GM23338 (cell line): Measurements from ENCODE around the gene TFB1M. TPM values are rescaled to one million over a fixed set of nuclear protein-coding genes. Genes with fewer than 3 reads are reported as not detected.
A peak's percentile ranks its signal among the peaks of the same experiment; 100 is the strongest.

Experiments
- ATAC-seq: fragments of 200-7000 bp; cut with Tn5 transposase; 3 replicates; pipeline ENCODE4 v1.9.1; 2020
- DNase-seq: peaks from one replicate; pipeline ENCODE4 v3.0.0-alpha.2; 2015; ENCODE audit warnings: low spot score
- H2AFZ ChIP-seq: fragments of 200-600 bp; sonication (generic); 2 replicates; pipeline ENCODE4 v1.8.0; 2016; ENCODE audit warnings: antibody characterized with exemption, mild to moderate bottlenecking, moderate library complexity
- H3F3A ChIP-seq: fragments of 200-600 bp; sonication (generic); replicated peaks from 2 replicates; pipeline ENCODE4 v1.8.0; 2017; ENCODE audit warnings: antibody characterized with exemption, mixed run types, low read depth
- H3K27ac ChIP-seq: fragments of 200-600 bp; sonication (generic); 2 replicates; pipeline ENCODE4 v1.6.1; 2016; ENCODE audit warnings: low read depth
- H3K27me3 ChIP-seq: fragments of 200-600 bp; sonication (generic); 2 replicates; pipeline ENCODE4 v1.8.0; 2016; ENCODE audit warnings: mild to moderate bottlenecking, mixed run types, moderate library complexity; ENCODE audit not compliant: insufficient read depth
- H3K36me3 ChIP-seq: fragments of 200-600 bp; sonication (generic); 2 replicates; pipeline ENCODE4 v1.8.0; 2016; ENCODE audit warnings: mild to moderate bottlenecking; ENCODE audit not compliant: insufficient read depth
- H3K4me1 ChIP-seq: fragments of 200-600 bp; sonication (generic); 2 replicates; pipeline ENCODE4 v1.8.0; 2016; ENCODE audit warnings: mild to moderate bottlenecking, moderate library complexity; ENCODE audit not compliant: insufficient read depth
- H3K4me2 ChIP-seq: fragments of 200-600 bp; sonication (generic); 2 replicates; pipeline ENCODE4 v1.7.1; 2017; ENCODE audit warnings: mixed run types
- H3K4me3 ChIP-seq: fragments of 200-600 bp; sonication (generic); 2 replicates; pipeline ENCODE4 v1.6.1; 2016; ENCODE audit warnings: mixed run types
- H3K79me2 ChIP-seq: fragments of 200-600 bp; sonication (generic); replicated peaks from 2 replicates; pipeline ENCODE4 v1.8.0; 2017; ENCODE audit warnings: mild to moderate bottlenecking; ENCODE audit not compliant: insufficient read depth
- H3K9me2 ChIP-seq: fragments of 200-600 bp; sonication (generic); 2 replicates; pipeline ENCODE4 v1.8.0; 2017; ENCODE audit not compliant: insufficient read depth
- H4K20me1 ChIP-seq: fragments of 200-600 bp; sonication (generic); replicated peaks from 2 replicates; pipeline ENCODE4 v1.8.0; 2017; ENCODE audit warnings: mild to moderate bottlenecking; ENCODE audit not compliant: insufficient read depth
- H3K27ac Mint-ChIP-seq: 2 replicates; pipeline ENCODE4 v1.8.0; 2020; ENCODE audit warnings: inconsistent platforms, mild to moderate bottlenecking, moderate library complexity, mixed read lengths
- H3K27me3 Mint-ChIP-seq: 3 replicates; pipeline ENCODE4 v1.8.0; 2022; ENCODE audit warnings: low read depth, mild to moderate bottlenecking, moderate library complexity, mixed read lengths, inconsistent platforms; ENCODE audit not compliant: insufficient read depth, poor library complexity
- H3K36me3 Mint-ChIP-seq: 3 replicates; pipeline ENCODE4 v1.8.0; 2021; ENCODE audit warnings: low read depth, mild to moderate bottlenecking, inconsistent platforms, moderate library complexity, mixed read lengths
- H3K4me1 Mint-ChIP-seq: 3 replicates; pipeline ENCODE4 v1.8.0; 2020; ENCODE audit warnings: mild to moderate bottlenecking, inconsistent platforms, mixed read lengths
- H3K4me3 Mint-ChIP-seq: 3 replicates; pipeline ENCODE4 v1.8.0; 2021; ENCODE audit warnings: moderate library complexity, mild to moderate bottlenecking, inconsistent platforms, mixed read lengths
- H3K9me3 Mint-ChIP-seq: 3 replicates; pipeline ENCODE4 v1.8.0; 2020; ENCODE audit warnings: moderate library complexity, mild to moderate bottlenecking, inconsistent platforms, mixed read lengths
- CREB1 ChIP-seq: fragments of 250-450 bp; sonication (Bioruptor Pico); IDR thresholded peaks from 2 replicates; pipeline ENCODE4 v1.5.0; 2020; ENCODE audit warnings: low read depth, mild to moderate bottlenecking, moderate library complexity
- CTCF ChIP-seq, 2 experiments: fragments of 200-600 bp in 1 of 2; sonication (generic) in 1 of 2; conservative IDR thresholded peaks; 2 replicates each; pipeline versions ENCODE4 v1.5.1 to v1.6.1; 2016 to 2017; ENCODE audit warnings: antibody characterized with exemption in 2 of 2, low read depth in 2 of 2, mild to moderate bottlenecking in 2 of 2, moderate library complexity in 1 of 2
- ETS1 ChIP-seq: IDR thresholded peaks from 2 replicates; pipeline ENCODE4 v1.6.1; 2016; ENCODE audit warnings: antibody characterized with exemption
- EZH2 ChIP-seq: fragments of 200-600 bp; sonication (generic); IDR thresholded peaks from one replicate; pipeline ENCODE4 v1.8.0; 2017; ENCODE audit warnings: antibody characterized with exemption, mild to moderate bottlenecking, low read depth; ENCODE audit not compliant: unreplicated experiment
- EZH2phosphoT487 ChIP-seq: fragments of 200-600 bp; sonication (generic); IDR thresholded peaks from one replicate; pipeline ENCODE4 v1.8.1; 2018; ENCODE audit warnings: antibody characterized with exemption; ENCODE audit not compliant: unreplicated experiment
- JUNB ChIP-seq: IDR thresholded peaks from one replicate; pipeline ENCODE4 v1.6.1; 2016; ENCODE audit warnings: antibody characterized with exemption; ENCODE audit not compliant: unreplicated experiment
- NANOG ChIP-seq: IDR thresholded peaks from 2 replicates; pipeline ENCODE4 v1.6.1; 2016; ENCODE audit warnings: antibody characterized with exemption, borderline replicate concordance
- POLR2AphosphoS5 ChIP-seq: IDR thresholded peaks from 2 replicates; pipeline ENCODE4 v1.6.1; 2016; ENCODE audit warnings: antibody characterized with exemption, low read depth
- REST ChIP-seq: IDR thresholded peaks from one replicate; pipeline ENCODE4 v1.6.1; 2018; ENCODE audit warnings: antibody characterized with exemption; ENCODE audit not compliant: unreplicated experiment
- STAT1 ChIP-seq: IDR thresholded peaks from one replicate; pipeline ENCODE4 v1.6.1; 2016; ENCODE audit warnings: antibody characterized with exemption; ENCODE audit not compliant: unreplicated experiment
- ZNF114 ChIP-seq: fragments of 250-450 bp; sonication (Bioruptor Pico); IDR thresholded peaks from 2 replicates; pipeline ENCODE4 v1.5.0; 2020; ENCODE audit warnings: mild to moderate bottlenecking, moderate library complexity
- ZNF331 ChIP-seq: fragments of 250-450 bp; sonication (Bioruptor Pico); IDR thresholded peaks from 2 replicates; pipeline ENCODE4 v1.5.0; 2020; ENCODE audit warnings: low read depth, mild to moderate bottlenecking, moderate library complexity
- ZNF462 ChIP-seq: fragments of 250-450 bp; sonication (Bioruptor Pico); IDR thresholded peaks from 2 replicates; pipeline ENCODE4 v1.5.0; 2020; ENCODE audit warnings: mild to moderate bottlenecking, moderate library complexity
- polyA plus RNA-seq: library from polyadenylated mRNA; unstranded; fragments of >200 nt; fragmentation: Nextera tagmentation; extraction: Ambion mirVana; gene quantifications from 2 replicates; pipeline ENCODE4 v1.2.1, GENCODE V29; 2016
- total RNA-seq: library from RNA; depleted of rRNA; stranded (reverse); fragments of >200 nt; shearing (Covaris generic); gene quantifications from 2 replicates; pipeline ENCODE4 v1.2.3, GENCODE V29; 2014

Gene TFB1M
- total and polyA plus RNA-seq, 2 experiments from 2014 or later, result 51.1 to 66.9 TPM

- Mint-ChIP-seq H3K9me3 (peaks cover 2% of the 10 kb centered on the region; the same call in 1 of the 3 replicates), H3K4me3 (no peak within 1 kb of the TSS), H3K36me3 (peaks cover 48% of the 10 kb centered on the region), H3K27ac (peak within 1 kb of the TSS; percentile 71), H3K4me1 (peaks cover 46% of the 10 kb centered on the region), H3K27me3 (no peaks in the 10 kb centered on the region)
- DNase-seq (no peak), ATAC-seq (no peak)
- Histone ChIP-seq H3K27me3 (no peaks in the 10 kb centered on the region), H3K4me1 (peaks cover 21% of the 10 kb centered on the region), H3K36me3 (peaks cover 9% of the 10 kb centered on the region), H3K9me2 (no peaks in the 10 kb centered on the region), H4K20me1 (no peaks in the 10 kb centered on the region), H3K4me2 (0 out of 2 replicates have a peak within 1 kb of the TSS, but pooled peaks have one; percentile 14), H3K79me2 (peaks cover 9% of the 10 kb centered on the region; the same call in 1 of the 2 replicates), H3K27ac (peak within 1 kb of the TSS; percentile 28; the same call in 1 of the 2 replicates), H2AFZ (no peak within 1 kb of the TSS), H3F3A (no peaks in the 10 kb centered on the region), H3K4me3 (no peak within 1 kb of the TSS)
- TF ChIP-seq ZNF462, result no peak
- TF ChIP-seq JUNB, result no peak
- TF ChIP-seq CTCF (conservative IDR thresholded peaks at IDR 0.05; ENCODE audit: low read depth in 2 of 2), result no peak
- no peak for TF ChIP-seq CREB1 (CRISPR knock-in tag)
- TF ChIP-seq EZH2, result no peak
- TF ChIP-seq NANOG, result no peak
- TF ChIP-seq ZNF114 (CRISPR knock-in tag), result no peak
- TF ChIP-seq ZNF331, result no peak
- TF ChIP-seq REST, result no peak
- TF ChIP-seq POLR2AphosphoS5, result no peak
- no peak for TF ChIP-seq ETS1
- TF ChIP-seq EZH2phosphoT487, result no peak
- TF ChIP-seq STAT1, result no peak
These were observed 50.8 kb downstream of the TFB1M start, which contains the start of gene CLDN20 for GRCh38 chr6:155263373-155264063. TSS of gene CLDN20 (plus strand) at chr6:155264013. CDS start at chr6:155275720, 11,707 bp downstream.
